ENCODE measurements around the gene RAD23B. TPM values are rescaled to one million over a fixed set of nuclear protein-coding genes. Genes with fewer than 3 reads are reported as not detected.

Gene RAD23B
- total RNA-seq, 1 experiment from 2014 or later: 114 TPM

- Histone ChIP-seq H3K9me3 (ENCODE audit: control insufficient read depth, insufficient read depth, low read depth, low read length) (no peaks in the 10 kb centered on the region), H3K27ac (ENCODE audit: low read length) (no peak overlapping the region), H3K4me1 (ENCODE audit: control insufficient read depth, insufficient read depth, low read length) (peaks cover 2% of the 10 kb centered on the region), H3K27me3 (ENCODE audit: control insufficient read depth, insufficient read depth, low read length) (no peaks in the 10 kb centered on the region), H3K36me3 (ENCODE audit: control insufficient read depth, insufficient read depth, low read length) (no peaks in the 10 kb centered on the region), H3K4me3 (ENCODE audit: low read depth in 2 of 2, low read length in 2 of 2) (no peak overlapping the region)
- intact Hi-C loops (cut with micrococcal nuclease; ENCODE audit: unreplicated experiment) (loop anchor here (10.0 kb wide), 1 partner anchor 59 kb away; no protein-coding TSS in a partner anchor), in situ Hi-C loops (cut with HindIII; ENCODE audit: low pct_unique_long_range_greater_than_20kb, low sequenced_read_pairs) (no loop called here)
- no peak for ATAC-seq
- POLR2A ChIA-PET: no interaction called here
- CTCF ChIA-PET: no interaction called here
- no peak for TF ChIP-seq CTCF (IDR thresholded peaks at IDR 0.05)
- TF ChIP-seq SIN3A (IDR thresholded peaks at IDR 0.05; ENCODE audit: borderline replicate concordance, insufficient read depth, low read depth, low read length): no peak
- TF ChIP-seq POLR2AphosphoS5 (IDR thresholded peaks at IDR 0.05; ENCODE audit: low read depth, low read length): no peak
- TF ChIP-seq TCF7L2 (IDR thresholded peaks at IDR 0.05; ENCODE audit: low read depth, low read length): no peak
- no peak for TF ChIP-seq REST (IDR thresholded peaks at IDR 0.05; ENCODE audit: insufficient read depth in 1 of 2, low read depth in 2 of 2, low read length in 1 of 2)
- BruUV-seq (replicated peaks): no TSS peak
- DNase-seq (ENCODE audit: low read depth, low spot score): no peak
Measured at GRCh38 chr9:107273634-107274033, 9.4 kb upstream of the RAD23B start.

GRCh38 chr9:107274096-107274495 is 9.0 kb upstream of the RAD23B start:
- in situ Hi-C loops (cut with HindIII; ENCODE audit: low pct_unique_long_range_greater_than_20kb, low sequenced_read_pairs) (no loop called here), intact Hi-C loops (cut with micrococcal nuclease; ENCODE audit: unreplicated experiment) (loop anchor here (10.0 kb wide), 1 partner anchor 59 kb away; no protein-coding TSS in a partner anchor)
- peaks cover 2% of the 10 kb centered on the region for H3K4me1 ChIP-seq (ENCODE audit: control insufficient read depth, insufficient read depth, low read length)
- no peaks in the 10 kb centered on the region for H3K9me3 ChIP-seq (ENCODE audit: control insufficient read depth, insufficient read depth, low read depth, low read length)
- no peaks in the 10 kb centered on the region for H3K27me3 ChIP-seq (ENCODE audit: control insufficient read depth, insufficient read depth, low read length)
- no peaks in the 10 kb centered on the region for H3K36me3 ChIP-seq (ENCODE audit: control insufficient read depth, insufficient read depth, low read length)
- no peak for DNase-seq (ENCODE audit: low read depth, low spot score)
- H3K27ac ChIP-seq (ENCODE audit: low read length): no peak overlapping the region
- POLR2A ChIA-PET: no interaction called here
- no peak overlapping the region for H3K4me3 ChIP-seq (ENCODE audit: low read depth in 2 of 2, low read length in 2 of 2)
- CTCF ChIA-PET: no interaction called here
- BruUV-seq (replicated peaks): no TSS peak
- peak; percentile 20; the same call in 1 of the 2 replicates for ATAC-seq
- TF ChIP-seq CTCF (IDR thresholded peaks at IDR 0.05) (no peak), POLR2AphosphoS5 (IDR thresholded peaks at IDR 0.05; ENCODE audit: low read depth, low read length) (no peak), SIN3A (IDR thresholded peaks at IDR 0.05; ENCODE audit: borderline replicate concordance, insufficient read depth, low read depth, low read length) (no peak), REST (IDR thresholded peaks at IDR 0.05; ENCODE audit: insufficient read depth in 1 of 2, low read depth in 2 of 2, low read length in 1 of 2) (no peak), TCF7L2 (IDR thresholded peaks at IDR 0.05; ENCODE audit: low read depth, low read length) (no peak)
